Measurements from ENCODE around the gene RAB43. TPM values are rescaled to one million over a fixed set of nuclear protein-coding genes. Genes with fewer than 3 reads are reported as not detected.

The RAB43 gene
- total RNA-seq, 1 donor from 2014 or later: 36.2 TPM

DNA sequence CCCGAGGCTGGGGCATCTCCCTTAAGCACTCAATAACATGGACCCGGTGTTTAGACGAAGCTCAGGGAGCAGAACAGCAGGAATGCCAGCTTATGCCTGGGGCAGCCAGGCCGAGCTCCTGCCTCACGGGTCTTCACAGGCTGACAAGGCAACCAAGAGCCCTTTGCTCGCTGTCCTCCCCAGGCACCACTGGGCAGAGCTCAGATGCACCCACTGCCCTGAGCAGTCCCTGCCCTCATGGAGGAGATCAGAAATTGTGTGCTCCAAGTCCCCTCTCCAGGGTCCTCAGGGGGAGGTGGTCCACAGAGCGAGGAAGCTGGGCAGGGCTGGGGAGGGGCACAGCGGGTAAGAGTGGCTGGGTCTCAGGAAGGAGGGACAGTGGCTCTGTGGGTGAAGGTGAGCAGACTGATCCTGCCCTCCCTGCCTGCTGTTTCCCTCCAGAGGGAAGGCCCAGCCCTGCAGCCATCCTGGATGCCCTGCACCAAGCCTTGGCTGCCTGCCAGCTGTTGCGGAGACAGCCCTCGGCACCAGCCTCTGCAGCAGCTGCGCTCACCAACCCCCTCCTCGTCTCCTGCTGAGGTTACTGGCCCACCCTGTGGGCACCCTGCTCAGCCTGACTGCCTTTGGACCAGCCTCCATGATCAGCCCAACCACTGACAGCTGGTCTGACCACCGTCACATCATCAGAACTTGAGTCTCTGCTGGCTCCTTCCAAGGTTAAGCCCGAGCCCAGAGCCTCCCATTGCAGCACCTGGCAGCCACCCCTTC lies 82.1 kb downstream of the RAB43 start:
- no peak for DNase-seq (ENCODE audit: low spot score)

DNA sequence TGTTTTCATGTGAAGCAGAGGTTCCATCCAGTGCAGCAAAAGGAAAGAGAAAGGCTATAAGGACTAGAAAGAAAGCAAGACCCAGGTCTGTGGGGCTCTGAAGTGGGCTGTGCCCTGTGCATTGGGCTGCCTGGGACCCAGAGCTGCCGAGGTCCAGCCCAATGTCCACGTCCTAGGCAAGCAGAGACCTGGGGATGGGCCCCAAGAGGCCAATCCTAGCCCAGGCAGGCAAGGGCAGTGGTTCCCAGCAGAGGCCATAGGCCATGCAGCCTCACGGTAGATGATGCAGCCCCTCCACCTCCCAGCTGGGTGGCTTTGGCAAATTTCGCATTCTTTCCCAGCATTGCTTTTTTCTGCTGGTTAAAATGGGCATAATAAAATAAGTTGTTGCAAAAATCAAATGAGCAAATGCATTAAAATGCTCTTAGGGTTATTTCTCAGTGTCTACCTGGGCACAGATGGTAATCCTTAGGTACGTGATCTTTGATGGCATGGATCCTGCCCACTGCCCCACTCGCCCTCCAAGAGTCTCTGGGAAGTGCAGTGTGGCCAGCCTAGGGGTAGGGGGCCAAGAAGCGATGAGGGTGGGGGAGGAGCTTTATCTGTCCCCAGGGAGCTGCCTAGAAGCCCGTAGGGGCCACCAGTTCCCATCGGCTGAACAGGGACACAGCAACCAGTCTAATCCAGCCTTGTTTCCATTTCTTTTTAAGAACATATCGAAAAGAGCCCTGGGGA lies 83.3 kb downstream of the RAB43 start:
- no peak for DNase-seq (ENCODE audit: low spot score)

Other genes with a start within 250 kb of the RAB43 start
- gene ACAD9, start 242.2 kb downstream of the RAB43 start, total RNA-seq: 38.7 TPM
- gene CFAP92, start 127.7 kb downstream of the RAB43 start, total RNA-seq: 3.3 TPM
- 25.1 TPM for gene EFCC1, start 120.5 kb downstream of the RAB43 start, total RNA-seq
- gene GP9, start 61.0 kb downstream of the RAB43 start, total RNA-seq: not detected
- 23.6 TPM for gene ISY1, start 39.3 kb upstream of the RAB43 start, total RNA-seq
- 315 TPM for gene CNBP, start 62.1 kb upstream of the RAB43 start, total RNA-seq
- gene COPG1, start 127.8 kb upstream of the RAB43 start, total RNA-seq: 216 TPM
- gene HMCES, start 157.1 kb upstream of the RAB43 start, total RNA-seq: 44.3 TPM

All from mucosa of gallbladder (tissue), 1 donor.